ENCODE measurements around the gene PHF2. TPM values are rescaled to one million over a fixed set of nuclear protein-coding genes. Genes with fewer than 3 reads are reported as not detected.

Gene PHF2
- total and polyA plus RNA-seq, 9 of the 15 experiments (the other 6 are each of a cell fraction or from before 2014, with no cell fraction given): 0.37 to 14.4 (median 8.1) TPM

DNA sequence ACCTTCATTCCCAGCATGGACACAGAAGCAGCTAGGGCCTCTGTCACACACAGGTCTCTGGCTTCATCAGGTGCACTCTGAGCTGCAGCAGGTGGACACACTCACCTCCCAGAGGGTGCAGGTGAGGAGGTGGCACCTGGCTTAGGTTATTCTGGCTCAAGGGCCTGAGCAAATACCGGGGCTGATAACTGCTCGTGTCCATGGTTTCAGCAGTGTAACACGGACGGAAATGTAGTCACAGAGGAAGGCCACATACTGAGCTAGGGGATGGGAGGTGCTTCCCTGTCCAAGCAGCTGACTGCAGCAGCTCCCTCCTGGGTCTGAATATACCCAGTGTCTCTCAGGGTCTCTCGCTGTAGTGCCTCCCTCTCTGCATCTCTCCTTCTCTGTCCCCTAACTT lies 5.7 kb downstream of the PHF2 start (continued):
- TF ChIP-seq ZNF512 (tag; IDR thresholded peaks at IDR 0.05) (no peak), ZEB2 (IDR thresholded peaks at IDR 0.05) (0 out of 2 replicates have a peak, but pooled peaks have one; percentile 41)
- TF ChIP-seq, protein P1, sequence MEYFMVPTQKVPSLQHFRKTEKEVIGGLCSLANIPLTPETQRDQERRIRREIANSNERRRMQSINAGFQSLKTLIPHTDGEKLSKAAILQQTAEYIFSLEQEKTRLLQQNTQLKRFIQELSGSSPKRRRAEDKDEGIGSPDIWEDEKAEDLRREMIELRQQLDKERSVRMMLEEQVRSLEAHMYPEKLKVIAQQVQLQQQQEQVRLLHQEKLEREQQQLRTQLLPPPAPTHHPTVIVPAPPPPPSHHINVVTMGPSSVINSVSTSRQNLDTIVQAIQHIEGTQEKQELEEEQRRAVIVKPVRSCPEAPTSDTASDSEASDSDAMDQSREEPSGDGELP (CRISPR knock-in tag; IDR thresholded peaks at IDR 0.05; ENCODE audit: borderline replicate concordance): peak; percentile 48; the same call in 1 of the 2 replicates

GRCh38 chr9:93582550-93582949 lies 6.2 kb downstream of the PHF2 start:
- no peaks in the 10 kb centered on the region for H3K36me3 ChIP-seq (ENCODE audit: control insufficient read depth, insufficient read depth, low read length)
- no peaks in the 10 kb centered on the region for H3K27me3 ChIP-seq (ENCODE audit: control insufficient read depth in 2 of 2, insufficient read depth in 2 of 2, low read length in 2 of 2)
- DNase-seq (ENCODE audit: extremely low read depth in 1 of 4, low spot score in 3 of 4): no peak
- no peak overlapping the region for H3K4me3 ChIP-seq
- no peaks in the 10 kb centered on the region for H3K9me3 ChIP-seq (replicated peaks; ENCODE audit: control insufficient read depth, insufficient read depth, low read depth, low read length)
- ChIA-PET CTCF (ENCODE audit: low intra/inter-chr PET ratio) (no interaction called here), POLR2A (interaction anchor here (0.5 to 2.4 kb wide), 6 partner anchors 9 to 781 kb away, joined by 3 to 9 read pairs (median 4); no protein-coding TSS in a partner anchor)
- H3K79me2 ChIP-seq (ENCODE audit: control insufficient read depth, insufficient read depth, low read length): peaks cover 54% of the 10 kb centered on the region
- no peak overlapping the region for H3K27ac ChIP-seq (ENCODE audit: extremely low read depth, low read depth, low read length)
- peaks cover 12% of the 10 kb centered on the region for H4K20me1 ChIP-seq (replicated peaks; ENCODE audit: control insufficient read depth, insufficient read depth, low read length)
- no peaks in the 10 kb centered on the region for H3K9me1 ChIP-seq (ENCODE audit: control insufficient read depth, insufficient read depth, low read length)
- intact Hi-C loops (cut with micrococcal nuclease): no loop called here
- peaks cover 11 to 30% of the 10 kb centered on the region in 2 experiments for H3K4me1 ChIP-seq (replicated peaks in 1 of 2; ENCODE audit: control insufficient read depth in 2 of 2, insufficient read depth in 2 of 2, low read length in 2 of 2)
- ATAC-seq: no peak
- WGBS (ENCODE audit: insufficient coverage, low coverage, missing lambda C conversion rate): 46% methylated on average over 3 of the region's 3 CpGs
- TF ChIP-seq MEF2D (tag; conservative IDR thresholded peaks at IDR 0.05; ENCODE audit: low read depth): no peak
- peak; percentile 69 for TF ChIP-seq PKNOX1 (IDR thresholded peaks at IDR 0.05)
- in situ Hi-C loops (cut with MboI): no loop called here
- H3K4me2 ChIP-seq (ENCODE audit: insufficient read depth, low read length): peak overlapping the region; percentile 12; the same call in 1 of the 2 replicates
- no peak for FAIRE-seq
- H2AFZ ChIP-seq (ENCODE audit: low read depth, low read length): no peak overlapping the region
- no peak overlapping the region for H3K9ac ChIP-seq (ENCODE audit: insufficient read depth in 1 of 2, low read depth in 2 of 2, low read length in 2 of 2)
- BruUV-seq (replicated peaks): no TSS peak
